ENCODE data around the gene REEP5. TPM values are rescaled to one million over a fixed set of nuclear protein-coding genes. Genes with fewer than 3 reads are reported as not detected.
A peak's percentile ranks its signal among the peaks of the same experiment; 100 is the strongest.

The REEP5 gene
- total and polyA plus RNA-seq, 2 of the 13 experiments (the other 11 are each of a cell fraction or from before 2014, with no cell fraction given) = 49.4 to 239 TPM

DNA sequence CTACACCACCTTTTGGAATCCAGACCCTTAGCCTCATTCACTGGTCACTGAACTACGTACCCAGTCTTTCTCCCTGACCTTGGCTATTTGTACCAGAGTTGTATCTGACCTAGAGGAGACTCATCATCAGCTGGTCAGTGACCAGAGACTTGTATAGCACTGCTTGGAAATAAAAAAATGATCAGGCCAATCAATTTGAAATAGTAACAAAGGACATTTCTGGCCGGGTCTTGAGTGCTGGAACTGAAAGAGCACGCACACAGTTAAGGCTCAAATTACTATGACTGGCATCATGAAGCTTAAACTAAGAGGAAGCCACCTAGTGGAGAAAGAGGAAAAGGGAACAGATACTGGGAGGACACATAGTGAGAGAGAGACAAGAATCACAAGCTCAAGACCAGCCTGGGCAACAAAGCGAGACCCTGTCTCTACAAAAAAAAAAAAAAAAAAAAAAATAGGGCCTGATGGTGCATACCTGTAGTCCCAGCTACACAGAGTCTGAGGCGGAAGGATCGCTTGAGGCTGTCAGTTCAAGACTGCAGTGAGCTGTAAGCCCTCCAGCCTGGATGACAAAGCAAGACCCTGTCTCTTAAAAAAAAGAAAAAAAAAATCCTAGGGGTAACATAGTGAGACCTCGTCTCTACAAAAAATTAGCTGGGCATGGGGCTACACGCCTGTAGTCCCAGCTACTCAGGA is 73.8 kb downstream of the REEP5 start (continued):
- TF ChIP-seq, protein P1, sequence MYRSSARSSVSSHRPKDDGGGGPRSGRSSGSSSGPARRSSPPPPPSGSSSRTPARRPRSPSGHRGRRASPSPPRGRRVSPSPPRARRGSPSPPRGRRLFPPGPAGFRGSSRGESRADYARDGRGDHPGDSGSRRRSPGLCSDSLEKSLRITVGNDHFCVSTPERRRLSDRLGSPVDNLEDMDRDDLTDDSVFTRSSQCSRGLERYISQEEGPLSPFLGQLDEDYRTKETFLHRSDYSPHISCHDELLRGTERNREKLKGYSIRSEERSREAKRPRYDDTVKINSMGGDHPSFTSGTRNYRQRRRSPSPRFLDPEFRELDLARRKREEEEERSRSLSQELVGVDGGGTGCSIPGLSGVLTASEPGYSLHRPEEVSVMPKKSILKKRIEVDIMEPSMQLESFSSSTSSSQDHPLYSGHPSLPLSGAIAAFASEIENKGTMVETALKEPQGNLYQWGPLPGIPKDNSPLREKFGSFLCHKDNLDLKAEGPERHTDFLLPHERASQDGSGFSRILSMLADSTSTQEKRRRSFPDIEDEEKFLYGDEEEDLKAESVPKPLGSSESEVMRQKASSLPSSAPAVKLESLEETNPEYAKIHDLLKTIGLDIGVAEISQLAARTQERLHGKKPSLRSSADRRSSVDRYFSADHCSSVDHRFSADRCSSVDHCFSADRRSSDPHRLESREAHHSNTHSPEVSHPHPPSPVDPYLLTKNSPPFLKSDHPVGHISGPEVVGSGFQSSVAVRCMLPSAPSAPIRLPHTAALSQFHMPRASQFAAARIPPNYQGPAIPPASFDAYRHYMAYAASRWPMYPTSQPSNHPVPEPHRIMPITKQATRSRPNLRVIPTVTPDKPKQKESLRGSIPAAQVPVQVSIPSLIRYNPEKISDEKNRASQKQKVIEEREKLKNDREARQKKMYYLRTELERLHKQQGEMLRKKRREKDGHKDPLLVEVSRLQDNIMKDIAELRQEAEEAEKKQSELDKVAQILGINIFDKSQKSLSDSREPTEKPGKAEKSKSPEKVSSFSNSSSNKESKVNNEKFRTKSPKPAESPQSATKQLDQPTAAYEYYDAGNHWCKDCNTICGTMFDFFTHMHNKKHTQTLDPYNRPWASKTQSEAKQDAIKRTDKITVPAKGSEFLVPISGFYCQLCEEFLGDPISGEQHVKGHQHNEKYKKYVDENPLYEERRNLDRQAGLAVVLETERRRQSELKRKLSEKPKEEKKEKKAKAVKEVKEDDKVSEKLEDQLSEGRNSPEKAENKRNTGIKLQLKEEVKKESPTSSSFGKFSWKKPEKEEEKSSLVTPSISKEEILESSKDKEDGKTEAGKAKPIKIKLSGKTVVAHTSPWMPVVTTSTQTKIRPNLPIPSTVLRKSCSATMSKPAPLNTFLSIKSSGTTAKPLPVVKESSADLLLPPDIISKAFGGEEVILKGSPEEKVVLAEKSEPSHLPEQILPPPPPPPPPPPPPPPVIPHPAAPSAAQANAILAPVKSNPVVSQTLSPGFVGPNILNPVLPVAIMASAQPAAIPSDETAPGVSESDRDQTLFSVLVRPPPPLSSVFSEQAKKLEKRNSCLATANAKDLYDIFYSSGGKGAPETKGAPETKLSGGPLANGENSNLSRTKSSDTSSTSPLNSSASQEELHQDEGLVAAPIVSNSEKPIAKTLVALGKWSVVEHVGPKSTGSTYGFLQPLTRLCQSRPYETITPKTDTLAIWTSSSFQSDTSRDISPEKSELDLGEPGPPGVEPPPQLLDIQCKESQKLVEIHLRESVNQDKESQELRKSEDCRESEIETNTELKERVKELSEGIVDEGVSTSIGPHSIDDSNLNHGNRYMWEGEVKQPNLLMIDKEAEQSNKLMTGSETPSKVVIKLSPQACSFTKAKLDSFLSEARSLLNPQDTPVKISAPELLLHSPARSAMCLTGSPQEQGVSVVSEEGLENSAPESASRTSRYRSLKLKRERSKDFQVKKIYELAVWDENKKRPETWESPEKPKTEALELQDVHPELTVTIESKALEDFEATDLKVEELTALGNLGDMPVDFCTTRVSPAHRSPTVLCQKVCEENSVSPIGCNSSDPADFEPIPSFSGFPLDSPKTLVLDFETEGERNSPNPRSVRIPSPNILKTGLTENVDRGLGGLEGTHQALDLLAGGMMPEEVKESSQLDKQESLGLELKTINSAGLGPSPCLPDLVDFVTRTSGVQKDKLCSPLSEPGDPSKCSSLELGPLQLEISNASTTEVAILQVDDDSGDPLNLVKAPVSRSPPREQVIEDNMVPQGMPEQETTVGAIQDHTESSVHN (CRISPR knock-in tag; IDR thresholded peaks at IDR 0.05) = no peak
- TF ChIP-seq ZSCAN31 (CRISPR knock-in tag; IDR thresholded peaks at IDR 0.05; ENCODE audit: low read depth) (no peak), RCOR2 (CRISPR knock-in tag; IDR thresholded peaks at IDR 0.05) (no peak), FOSL2 (CRISPR knock-in tag; IDR thresholded peaks at IDR 0.05) (peak; percentile 11; the same call in 1 of the 2 replicates), CEBPG (CRISPR knock-in tag; IDR thresholded peaks at IDR 0.05) (no peak), THAP11 (CRISPR knock-in tag; IDR thresholded peaks at IDR 0.05) (no peak), NFIB (CRISPR knock-in tag; IDR thresholded peaks at IDR 0.05; ENCODE audit: borderline replicate concordance) (no peak), ZNF207 (IDR thresholded peaks at IDR 0.05; ENCODE audit: borderline replicate concordance) (no peak), MIXL1 (CRISPR knock-in tag; IDR thresholded peaks at IDR 0.05) (0 out of 2 replicates have a peak, but pooled peaks have one; percentile 27), NR2F1 (CRISPR knock-in tag; IDR thresholded peaks at IDR 0.05) (no peak), ZNF616 (CRISPR knock-in tag; IDR thresholded peaks at IDR 0.05; ENCODE audit: low read depth) (no peak), ZBTB38 (CRISPR knock-in tag; IDR thresholded peaks at IDR 0.05) (no peak), SNAI1 (CRISPR knock-in tag; IDR thresholded peaks at IDR 0.05; ENCODE audit: borderline replicate concordance) (no peak)
- TF ChIP-seq, protein P2, sequence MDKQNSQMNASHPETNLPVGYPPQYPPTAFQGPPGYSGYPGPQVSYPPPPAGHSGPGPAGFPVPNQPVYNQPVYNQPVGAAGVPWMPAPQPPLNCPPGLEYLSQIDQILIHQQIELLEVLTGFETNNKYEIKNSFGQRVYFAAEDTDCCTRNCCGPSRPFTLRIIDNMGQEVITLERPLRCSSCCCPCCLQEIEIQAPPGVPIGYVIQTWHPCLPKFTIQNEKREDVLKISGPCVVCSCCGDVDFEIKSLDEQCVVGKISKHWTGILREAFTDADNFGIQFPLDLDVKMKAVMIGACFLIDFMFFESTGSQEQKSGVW (CRISPR knock-in tag; IDR thresholded peaks at IDR 0.05; ENCODE audit: borderline replicate concordance) = no peak
- TF ChIP-seq, protein P3, sequence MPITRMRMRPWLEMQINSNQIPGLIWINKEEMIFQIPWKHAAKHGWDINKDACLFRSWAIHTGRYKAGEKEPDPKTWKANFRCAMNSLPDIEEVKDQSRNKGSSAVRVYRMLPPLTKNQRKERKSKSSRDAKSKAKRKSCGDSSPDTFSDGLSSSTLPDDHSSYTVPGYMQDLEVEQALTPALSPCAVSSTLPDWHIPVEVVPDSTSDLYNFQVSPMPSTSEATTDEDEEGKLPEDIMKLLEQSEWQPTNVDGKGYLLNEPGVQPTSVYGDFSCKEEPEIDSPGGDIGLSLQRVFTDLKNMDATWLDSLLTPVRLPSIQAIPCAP (CRISPR knock-in tag; IDR thresholded peaks at IDR 0.05; ENCODE audit: low read depth) = no peak
- TF ChIP-seq, protein P4, sequence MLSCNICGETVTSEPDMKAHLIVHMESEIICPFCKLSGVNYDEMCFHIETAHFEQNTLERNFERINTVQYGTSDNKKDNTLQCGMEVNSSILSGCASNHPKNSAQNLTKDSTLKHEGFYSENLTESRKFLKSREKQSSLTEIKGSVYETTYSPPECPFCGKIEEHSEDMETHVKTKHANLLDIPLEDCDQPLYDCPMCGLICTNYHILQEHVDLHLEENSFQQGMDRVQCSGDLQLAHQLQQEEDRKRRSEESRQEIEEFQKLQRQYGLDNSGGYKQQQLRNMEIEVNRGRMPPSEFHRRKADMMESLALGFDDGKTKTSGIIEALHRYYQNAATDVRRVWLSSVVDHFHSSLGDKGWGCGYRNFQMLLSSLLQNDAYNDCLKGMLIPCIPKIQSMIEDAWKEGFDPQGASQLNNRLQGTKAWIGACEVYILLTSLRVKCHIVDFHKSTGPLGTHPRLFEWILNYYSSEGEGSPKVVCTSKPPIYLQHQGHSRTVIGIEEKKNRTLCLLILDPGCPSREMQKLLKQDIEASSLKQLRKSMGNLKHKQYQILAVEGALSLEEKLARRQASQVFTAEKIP (CRISPR knock-in tag; IDR thresholded peaks at IDR 0.05; ENCODE audit: borderline replicate concordance) = no peak
- TF ChIP-seq, protein P5, sequence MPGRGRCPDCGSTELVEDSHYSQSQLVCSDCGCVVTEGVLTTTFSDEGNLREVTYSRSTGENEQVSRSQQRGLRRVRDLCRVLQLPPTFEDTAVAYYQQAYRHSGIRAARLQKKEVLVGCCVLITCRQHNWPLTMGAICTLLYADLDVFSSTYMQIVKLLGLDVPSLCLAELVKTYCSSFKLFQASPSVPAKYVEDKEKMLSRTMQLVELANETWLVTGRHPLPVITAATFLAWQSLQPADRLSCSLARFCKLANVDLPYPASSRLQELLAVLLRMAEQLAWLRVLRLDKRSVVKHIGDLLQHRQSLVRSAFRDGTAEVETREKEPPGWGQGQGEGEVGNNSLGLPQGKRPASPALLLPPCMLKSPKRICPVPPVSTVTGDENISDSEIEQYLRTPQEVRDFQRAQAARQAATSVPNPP (CRISPR knock-in tag; IDR thresholded peaks at IDR 0.05) = no peak
